Keratinocyte (primary cell): Measurements from ENCODE around the gene CCDC137.

Experiments
- EZH2 ChIP-seq: IDR thresholded peaks from one replicate; pipeline ENCODE4 v1.6.1; 2012; ENCODE audit warnings: inconsistent platforms, mild to moderate bottlenecking, low read length, moderate library complexity
- TF ChIP-seq, protein P1 (sequence below), 3 experiments: IDR thresholded peaks in 1 of 3; conservative IDR thresholded peaks in 1 of 3; optimal IDR thresholded peaks in 1 of 3; 2 replicates in 2 of 3; 3 replicates in 1 of 3; pipeline versions ENCODE3 to v1.5.1; 2011; ENCODE audit warnings: low read length in 3 of 3, mild to moderate bottlenecking in 3 of 3, moderate library complexity in 2 of 3, control low read depth in 1 of 3, inconsistent platforms in 1 of 3; ENCODE audit not compliant: insufficient read depth in 2 of 3; ENCODE audit errors: extremely low read depth in 1 of 3

DNA sequence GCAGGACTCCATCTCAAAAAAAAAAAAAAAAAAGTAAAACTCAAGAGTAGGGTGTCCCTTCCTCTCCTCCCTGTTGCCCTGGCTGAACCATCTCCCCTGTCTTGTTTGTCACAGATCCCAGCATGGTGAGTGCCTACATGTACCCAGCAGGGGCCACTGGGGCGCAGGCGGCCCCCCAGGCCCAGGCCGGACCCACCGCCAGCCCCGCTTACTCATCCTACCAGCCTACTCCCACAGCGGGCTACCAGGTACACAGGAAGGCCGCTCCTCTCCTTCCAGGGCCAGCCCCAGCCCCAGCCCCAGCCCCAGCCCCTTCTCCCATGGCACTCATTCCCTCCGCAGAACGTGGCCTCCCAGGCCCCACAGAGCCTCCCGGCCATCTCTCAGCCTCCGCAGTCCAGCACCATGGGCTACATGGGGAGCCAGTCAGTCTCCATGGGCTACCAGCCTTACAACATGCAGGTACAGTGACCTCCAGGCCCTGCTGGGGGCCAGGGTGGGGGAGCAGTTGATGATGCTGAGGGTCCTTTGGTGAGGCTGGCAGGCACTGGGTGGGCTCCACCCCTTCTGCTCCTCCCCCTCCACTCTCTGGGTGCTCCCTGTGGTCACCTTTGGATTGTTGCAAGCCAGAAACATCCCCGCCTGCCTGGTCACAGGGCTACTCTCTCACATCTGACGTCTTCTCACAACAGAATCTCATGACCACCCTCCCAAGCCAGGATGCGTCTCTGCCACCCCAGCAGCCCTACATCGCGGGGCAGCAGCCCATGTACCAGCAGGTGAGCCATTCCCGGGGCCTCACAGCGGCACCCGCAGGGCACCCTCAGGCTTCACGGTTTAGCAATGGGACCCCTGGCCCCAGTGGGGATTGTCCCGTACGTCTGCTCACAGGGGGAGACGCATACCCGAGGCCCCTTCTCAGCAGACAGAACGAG lies 34.1 kb downstream of the CCDC137 start:
- TF ChIP-seq, protein P1, sequence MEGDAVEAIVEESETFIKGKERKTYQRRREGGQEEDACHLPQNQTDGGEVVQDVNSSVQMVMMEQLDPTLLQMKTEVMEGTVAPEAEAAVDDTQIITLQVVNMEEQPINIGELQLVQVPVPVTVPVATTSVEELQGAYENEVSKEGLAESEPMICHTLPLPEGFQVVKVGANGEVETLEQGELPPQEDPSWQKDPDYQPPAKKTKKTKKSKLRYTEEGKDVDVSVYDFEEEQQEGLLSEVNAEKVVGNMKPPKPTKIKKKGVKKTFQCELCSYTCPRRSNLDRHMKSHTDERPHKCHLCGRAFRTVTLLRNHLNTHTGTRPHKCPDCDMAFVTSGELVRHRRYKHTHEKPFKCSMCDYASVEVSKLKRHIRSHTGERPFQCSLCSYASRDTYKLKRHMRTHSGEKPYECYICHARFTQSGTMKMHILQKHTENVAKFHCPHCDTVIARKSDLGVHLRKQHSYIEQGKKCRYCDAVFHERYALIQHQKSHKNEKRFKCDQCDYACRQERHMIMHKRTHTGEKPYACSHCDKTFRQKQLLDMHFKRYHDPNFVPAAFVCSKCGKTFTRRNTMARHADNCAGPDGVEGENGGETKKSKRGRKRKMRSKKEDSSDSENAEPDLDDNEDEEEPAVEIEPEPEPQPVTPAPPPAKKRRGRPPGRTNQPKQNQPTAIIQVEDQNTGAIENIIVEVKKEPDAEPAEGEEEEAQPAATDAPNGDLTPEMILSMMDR (optimal IDR thresholded peaks at IDR 0.05 in 1 of 3, IDR thresholded peaks at IDR 0.05 in 1 of 3, conservative IDR thresholded peaks at IDR 0.05 in 1 of 3; ENCODE audit: extremely low read depth in 1 of 3, insufficient read depth in 2 of 3, low read length in 3 of 3) = no peak
- no peak for TF ChIP-seq EZH2
